Measurements from ENCODE around the gene B9D2. TPM values are rescaled to one million over a fixed set of nuclear protein-coding genes. Genes with fewer than 3 reads are reported as not detected.

The B9D2 gene
- total RNA-seq, 5 donors from 2014 or later (not counting 1 experiment from before 2014, with no cell fraction given): 15.3 to 27.9 (median 16.4) TPM

- Histone ChIP-seq H3K9me3 (no peaks in the 10 kb centered on the region), H3K27ac (ENCODE audit: low read length) (peak overlapping the region; percentile 97), H3K36me3 (ENCODE audit: control insufficient read depth in 2 of 2, extremely low read depth in 1 of 2, insufficient read depth in 1 of 2, low read length in 1 of 2) (peaks cover 7 to 39% of the 10 kb centered on the region in 2 donors), H3K4me1 (ENCODE audit: control insufficient read depth in 1 of 2, extremely low read depth in 1 of 2, insufficient read depth in 2 of 2, low read length in 2 of 2) (peaks cover 65 to 94% of the 10 kb centered on the region in 2 experiments), H3K27me3 (replicated peaks in 1 of 2; ENCODE audit: control insufficient read depth in 2 of 2, extremely low read depth in 1 of 2, insufficient read depth in 2 of 2, low read length in 1 of 2) (no peaks in the 10 kb centered on the region), H3K4me3 (ENCODE audit: control insufficient read depth in 1 of 2, extremely low read depth in 1 of 2, low read length in 1 of 2) (peak overlapping the region; percentile 20 to 58)
- POLR2A ChIA-PET: interaction anchor here (0.6 to 3.7 kb wide), 6 partner anchors 10 to 904 kb away, joined by 3 to 23 read pairs (median 6); partner anchors contain the start of gene HNRNPUL1 (in 1 of the 2)
- no CpG with 5 or more reads among the region's 8 CpGs for WGBS (ENCODE audit: insufficient coverage)
- Mint-ChIP-seq H3K27me3 (no peaks in the 10 kb centered on the region), H3K4me1 (peaks cover 92 to 96% (median 92%) of the 10 kb centered on the region in 3 donors), H3K27ac (peak overlapping the region; percentile 96 to 99), H3K36me3 (peaks cover 36% of the 10 kb centered on the region), H3K9me3 (no peaks in the 10 kb centered on the region), H3K4me3 (peak overlapping the region; percentile 69 to 95 (median 90))
- DNase-seq (peak in 1 of 35 experiments; percentile 74), ATAC-seq (replicated peaks in 1 of 4) (peak in 3 of 4 experiments; percentile 9 to 18 (median 14))
- CTCF ChIA-PET: interaction anchor here (0.5 to 3.3 kb wide), 9 partner anchors 19 to 805 kb away, joined by 3 to 14 read pairs (median 6); partner anchors contain the start of genes B9D2 (in 1 of the 2) and HNRNPUL1 (in 1 of the 2)
Observed at GRCh38 chr19:41307090-41307875, 56.7 kb downstream of the B9D2 start.

- no peaks in the 10 kb centered on the region for H3K27me3 Mint-ChIP-seq
- H3K36me3 ChIP-seq (ENCODE audit: control insufficient read depth in 2 of 2, extremely low read depth in 1 of 2, insufficient read depth in 1 of 2, low read length in 1 of 2): peaks cover 4 to 47% of the 10 kb centered on the region in 2 donors
- ChIA-PET POLR2A (interaction anchor here (0.5 to 3.7 kb wide), 8 partner anchors 9 to 903 kb away, joined by 3 to 23 read pairs (median 6); partner anchors contain the start of gene HNRNPUL1 (in 1 of the 2)), CTCF (interaction anchor here (0.5 to 1.8 kb wide), 4 partner anchors 42 to 878 kb away, joined by 3 to 6 read pairs (median 4); partner anchors contain the start of gene HNRNPUL1 (in 1 of the 2))
- peak overlapping the region; percentile 69 to 95 (median 90) for H3K4me3 Mint-ChIP-seq
- H3K9me3 Mint-ChIP-seq: no peaks in the 10 kb centered on the region
- peaks cover 92 to 96% (median 93%) of the 10 kb centered on the region in 3 donors for H3K4me1 Mint-ChIP-seq
- ATAC-seq (replicated peaks in 1 of 4) (no peak), DNase-seq (peak in 2 of 35 experiments; percentile 23 to 44)
- peaks cover 71 to 97% of the 10 kb centered on the region in 2 experiments for H3K4me1 ChIP-seq (ENCODE audit: control insufficient read depth in 1 of 2, extremely low read depth in 1 of 2, insufficient read depth in 2 of 2, low read length in 2 of 2)
- no peaks in the 10 kb centered on the region for H3K27me3 ChIP-seq (replicated peaks in 1 of 2; ENCODE audit: control insufficient read depth in 2 of 2, extremely low read depth in 1 of 2, insufficient read depth in 2 of 2, low read length in 1 of 2)
- peak overlapping the region; percentile 97 for H3K27ac ChIP-seq (ENCODE audit: low read length)
- H3K9me3 ChIP-seq: no peaks in the 10 kb centered on the region
- H3K36me3 Mint-ChIP-seq: peaks cover 45% of the 10 kb centered on the region
- WGBS (ENCODE audit: insufficient coverage): 61% methylated on average over 6 of the region's 13 CpGs
- peak overlapping the region; percentile 96 to 99 for H3K27ac Mint-ChIP-seq
- H3K4me3 ChIP-seq (ENCODE audit: control insufficient read depth in 1 of 2, extremely low read depth in 1 of 2, low read length in 1 of 2): peak overlapping the region in 1 of 2 donors; percentile 20
Observed at GRCh38 chr19:41305927-41306793, 57.8 kb downstream of the B9D2 start.

GRCh38 chr19:41304706-41305483 is 59.1 kb downstream of the B9D2 start:
- peak overlapping the region in 1 of 2 donors; percentile 29 for H3K4me3 ChIP-seq (ENCODE audit: control insufficient read depth in 1 of 2, extremely low read depth in 1 of 2, low read length in 1 of 2)
- Mint-ChIP-seq H3K36me3 (peaks cover 48% of the 10 kb centered on the region), H3K9me3 (no peaks in the 10 kb centered on the region), H3K4me3 (peak overlapping the region; percentile 68 to 90 (median 77)), H3K27ac (peak overlapping the region; percentile 96 to 99), H3K27me3 (no peaks in the 10 kb centered on the region), H3K4me1 (peaks cover 93 to 96% (median 93%) of the 10 kb centered on the region in 3 donors)
- DNase-seq (no peak), ATAC-seq (replicated peaks in 1 of 4) (no peak)
- no peaks in the 10 kb centered on the region for H3K9me3 ChIP-seq
- POLR2A ChIA-PET: interaction anchor here (0.6 to 1.6 kb wide), 5 partner anchors 39 to 262 kb away, joined by 3 to 14 read pairs (median 3); no protein-coding TSS in a partner anchor
- 100% methylated on average over 3 of the region's 4 CpGs for WGBS (ENCODE audit: insufficient coverage)
- CTCF ChIA-PET: interaction anchor here in 1 of 2 donors (0.6 to 1.2 kb wide), 3 partner anchors 42 to 105 kb away, joined by 3 to 7 read pairs (median 4); no protein-coding TSS in a partner anchor
- H3K27ac ChIP-seq (ENCODE audit: low read length): peak overlapping the region; percentile 97
- no peaks in the 10 kb centered on the region for H3K27me3 ChIP-seq (replicated peaks in 1 of 2; ENCODE audit: control insufficient read depth in 2 of 2, extremely low read depth in 1 of 2, insufficient read depth in 2 of 2, low read length in 1 of 2)
- peaks cover 4 to 59% of the 10 kb centered on the region in 2 donors for H3K36me3 ChIP-seq (ENCODE audit: control insufficient read depth in 2 of 2, extremely low read depth in 1 of 2, insufficient read depth in 1 of 2, low read length in 1 of 2)
- H3K4me1 ChIP-seq (ENCODE audit: control insufficient read depth in 1 of 2, extremely low read depth in 1 of 2, insufficient read depth in 2 of 2, low read length in 2 of 2): peaks cover 79 to 96% of the 10 kb centered on the region in 2 experiments

Other genes with a start within 250 kb of the B9D2 start
- gene CYP2F1, start 249.7 kb downstream of the B9D2 start, total RNA-seq: 1 to 10 TPM in 1 of 5 donors, under 1 TPM in 1, not detected in 3; 0.83 to 1.3 TPM
- 1 to 10 TPM in 1 of 5 donors, under 1 TPM in 3, not detected in 1; 0.20 to 1.2 (median 0.51) TPM for gene CYP2S1, start 170.9 kb downstream of the B9D2 start, total RNA-seq
- gene AXL, start 144.9 kb downstream of the B9D2 start, total RNA-seq: under 1 TPM in 3 of 5 donors, not detected in 2; 0.16 to 0.70 (median 0.47) TPM
- gene HNRNPUL1, start 99.8 kb downstream of the B9D2 start, total RNA-seq: 100 to 1,000 TPM; 275 to 350 (median 307) TPM
- gene CCDC97, start 54.0 kb downstream of the B9D2 start, total RNA-seq: 10 to 100 TPM; 38.9 to 61.5 (median 55.1) TPM
- 100 to 1,000 TPM; 170 to 412 (median 206) TPM for gene TGFB1, start 10.2 kb downstream of the B9D2 start, total RNA-seq
- gene TMEM91, start 12.4 kb upstream of the B9D2 start, total RNA-seq: 10 to 100 TPM in 3 of 5 donors, 1 to 10 TPM in 2; 9.9 to 14.7 (median 13.2) TPM
- 10 to 100 TPM; 12.4 to 32.8 (median 27.1) TPM for gene EXOSC5, start 33.2 kb upstream of the B9D2 start, total RNA-seq
- gene BCKDHA, start 33.7 kb upstream of the B9D2 start, total RNA-seq: 10 to 100 TPM; 13.0 to 28.6 (median 27.0) TPM
- 1 to 10 TPM in 4 of 5 donors, under 1 TPM in 1; 0.76 to 5.0 (median 1.3) TPM for gene B3GNT8, start 63.2 kb upstream of the B9D2 start, total RNA-seq
- gene DMAC2, start 75.8 kb upstream of the B9D2 start, total RNA-seq: 10 to 100 TPM; 19.5 to 33.9 (median 24.7) TPM
- under 1 TPM in 2 of 5 donors, not detected in 3; 0.29 to 0.55 TPM for gene ERICH4, start 79.0 kb upstream of the B9D2 start, total RNA-seq
- gene CEACAM21, start 212.0 kb upstream of the B9D2 start, total RNA-seq: 10 to 100 TPM; 34.5 to 63.1 (median 40.3) TPM

All from T-cell (primary cell).